Muscle layer of duodenum (tissue), 2 donors: ENCODE results near the gene PAPOLG.
"Not testable (repeated sequence)": the region's sequence is repeated elsewhere in the genome, so short reads cannot be mapped to it uniquely, and the experiment has no call there.

Experiments used
- H3K27ac ChIP-seq: one replicate; pipeline ENCODE4 v1.7.0; 2013; ENCODE audit warnings: mild to moderate bottlenecking, low read length
- H3K27me3 ChIP-seq: one replicate; pipeline ENCODE4 v1.7.0; 2013; ENCODE audit warnings: low read depth, mild to moderate bottlenecking, control low read depth, low read length
- H3K36me3 ChIP-seq, 2 donors: one replicate each; pipeline ENCODE4 v1.7.0; 2013; ENCODE audit warnings: low read length in 2 of 2, control low read depth in 1 of 2, mild to moderate bottlenecking in 1 of 2; ENCODE audit not compliant: insufficient read depth in 2 of 2, control insufficient read depth in 1 of 2
- H3K4me1 ChIP-seq, 2 donors: one replicate each; pipeline ENCODE4 v1.7.0; 2013; ENCODE audit warnings: low read length in 2 of 2, mild to moderate bottlenecking in 2 of 2, control low read depth in 1 of 2, moderate library complexity in 1 of 2; ENCODE audit not compliant: insufficient read depth in 2 of 2, control insufficient read depth in 1 of 2
- H3K4me3 ChIP-seq, 2 donors: one replicate each; pipeline ENCODE4 v1.7.0; 2013; ENCODE audit warnings: low read length in 2 of 2, low read depth in 1 of 2, mild to moderate bottlenecking in 1 of 2
- H3K9me3 ChIP-seq, 2 donors: one replicate each; pipeline ENCODE4 v1.7.0; 2013; ENCODE audit warnings: low read length in 2 of 2, control low read depth in 1 of 2, mild to moderate bottlenecking in 1 of 2; ENCODE audit not compliant: control insufficient read depth in 1 of 2
- donor health status: healthy.

The PAPOLG gene

DNA sequence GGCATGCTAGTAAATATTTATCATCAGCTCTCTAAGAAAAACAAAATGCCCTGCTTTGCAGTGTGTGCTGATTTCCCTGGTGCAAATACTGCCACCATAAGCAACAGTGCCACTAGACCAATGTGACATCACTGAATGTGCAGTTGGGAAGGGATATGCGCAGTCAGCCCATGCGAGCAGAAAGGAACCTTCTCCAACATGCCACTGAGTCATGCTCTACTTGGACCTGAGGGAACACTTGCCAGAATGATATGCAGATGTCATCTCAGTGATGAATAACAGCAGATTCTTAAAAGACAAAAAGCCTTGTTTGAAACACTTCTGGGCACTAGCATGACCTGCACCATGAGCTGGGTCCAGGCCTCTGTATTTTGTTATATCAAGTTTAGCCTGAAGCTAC is 70.0 kb downstream of the PAPOLG start:
- H3K27ac ChIP-seq: no peak overlapping the region
- H3K4me3 ChIP-seq: no peak overlapping the region
- no peaks in the 10 kb centered on the region for H3K4me1 ChIP-seq
- H3K36me3 ChIP-seq: no peaks in the 10 kb centered on the region
- H3K9me3 ChIP-seq: no peaks in the 10 kb centered on the region
- H3K27me3 ChIP-seq: no peaks in the 10 kb centered on the region

GRCh38 chr2:60826860-60827259 is 70.8 kb downstream of the PAPOLG start:
- H3K27me3 ChIP-seq, H3K4me3 ChIP-seq, H3K4me1 ChIP-seq: not testable (repeated sequence)

GRCh38 chr2:60827369-60827768 is 71.3 kb downstream of the PAPOLG start:
- H3K27ac ChIP-seq: no peak overlapping the region

More at GRCh38 chr2:60826860-60827259, 70.8 kb downstream of the PAPOLG start:
- not testable (repeated sequence) for H3K27ac ChIP-seq, H3K36me3 ChIP-seq, H3K9me3 ChIP-seq

GRCh38 chr2:60830991-60831390 is 74.9 kb downstream of the PAPOLG start:
- H3K4me3 ChIP-seq: no peak overlapping the region
- no peaks in the 10 kb centered on the region for H3K4me1 ChIP-seq
- no peaks in the 10 kb centered on the region for H3K9me3 ChIP-seq
- H3K27ac ChIP-seq: no peak overlapping the region
- no peaks in the 10 kb centered on the region for H3K27me3 ChIP-seq
- H3K36me3 ChIP-seq: no peaks in the 10 kb centered on the region

More at GRCh38 chr2:60827369-60827768, 71.3 kb downstream of the PAPOLG start:
- no peaks in the 10 kb centered on the region for H3K9me3 ChIP-seq
- no peaks in the 10 kb centered on the region for H3K27me3 ChIP-seq
- H3K36me3 ChIP-seq: no peaks in the 10 kb centered on the region
- H3K4me3 ChIP-seq: no peak overlapping the region
- no peaks in the 10 kb centered on the region for H3K4me1 ChIP-seq

- H3K36me3 ChIP-seq: no peaks in the 10 kb centered on the region
- H3K4me1 ChIP-seq: no peaks in the 10 kb centered on the region
- no peaks in the 10 kb centered on the region for H3K9me3 ChIP-seq
- H3K27ac ChIP-seq: no peak overlapping the region
- no peak overlapping the region for H3K4me3 ChIP-seq
- no peaks in the 10 kb centered on the region for H3K27me3 ChIP-seq
Observed at GRCh38 chr2:60831921-60832320, 75.9 kb downstream of the PAPOLG start.

DNA sequence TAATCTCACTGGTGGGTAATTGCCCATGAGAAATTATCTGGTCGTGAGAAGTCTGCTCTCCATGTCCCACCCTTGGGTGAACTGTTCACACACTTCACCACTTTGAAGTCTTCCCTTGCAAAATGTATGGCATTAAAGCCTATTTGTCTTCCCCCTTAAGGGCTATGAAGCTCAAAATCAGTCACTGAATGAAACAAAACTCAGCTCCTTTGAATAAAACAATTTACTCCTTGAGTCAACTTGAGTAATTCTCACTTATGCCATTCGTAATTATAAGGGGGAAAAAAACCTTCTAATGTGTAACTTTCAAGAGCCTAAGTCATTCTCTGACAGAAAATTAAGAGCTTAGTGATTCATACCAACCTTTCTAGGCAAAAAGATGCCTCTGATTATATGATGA is 76.6 kb downstream of the PAPOLG start:
- H3K4me3 ChIP-seq: no peak overlapping the region

DNA sequence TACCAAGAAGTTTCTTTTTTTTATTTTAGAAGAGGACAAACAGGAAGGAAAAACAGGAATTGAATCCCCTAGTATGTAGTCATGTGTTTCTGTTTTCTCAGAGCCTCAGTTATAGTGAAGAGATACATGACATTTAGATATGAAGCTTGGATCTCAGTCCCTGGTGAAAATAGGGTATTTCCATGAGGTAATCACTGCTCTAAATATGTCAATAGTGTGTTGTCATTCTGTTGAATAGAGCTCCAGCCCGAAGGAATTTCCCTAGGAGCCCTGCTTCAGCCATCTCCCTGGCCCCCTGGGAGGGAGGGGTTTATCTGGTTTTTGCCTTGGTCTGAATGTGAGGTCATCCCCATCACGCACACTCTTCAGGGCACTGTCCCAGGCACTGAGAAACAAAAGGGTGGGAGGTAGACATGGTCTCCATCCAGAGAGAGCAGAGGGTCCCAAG is 78.2 kb downstream of the PAPOLG start:
- no peak overlapping the region for H3K27ac ChIP-seq
- no peaks in the 10 kb centered on the region for H3K9me3 ChIP-seq
- H3K36me3 ChIP-seq: no peaks in the 10 kb centered on the region
- H3K4me1 ChIP-seq: no peaks in the 10 kb centered on the region
- no peaks in the 10 kb centered on the region for H3K27me3 ChIP-seq
- H3K4me3 ChIP-seq: no peak overlapping the region

More for the DNA sequence above, 76.6 kb downstream of the PAPOLG start:
- no peaks in the 10 kb centered on the region for H3K27me3 ChIP-seq
- H3K27ac ChIP-seq: no peak overlapping the region
- H3K4me1 ChIP-seq: no peaks in the 10 kb centered on the region
- no peaks in the 10 kb centered on the region for H3K9me3 ChIP-seq
- H3K36me3 ChIP-seq: no peaks in the 10 kb centered on the region

DNA sequence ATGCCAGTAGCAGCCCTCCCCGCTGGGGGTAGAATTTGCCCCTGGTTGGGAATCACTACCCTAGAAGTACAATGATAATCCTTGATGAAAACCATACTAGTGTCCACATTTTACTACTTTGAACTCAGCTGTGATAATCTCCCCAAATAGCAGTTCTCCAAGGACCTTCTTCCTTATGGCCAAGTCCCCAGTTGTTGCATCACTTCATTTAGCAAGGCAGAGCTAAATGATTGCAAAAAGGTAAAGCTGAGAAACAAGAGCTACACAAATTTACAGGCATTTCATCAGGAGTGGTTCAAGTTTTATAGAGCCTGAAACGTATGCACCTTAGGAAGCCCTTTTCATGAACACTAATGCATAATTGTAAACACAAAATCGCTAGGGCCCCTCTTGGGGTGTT is 80.4 kb downstream of the PAPOLG start:
- Histone ChIP-seq H3K9me3 (no peaks in the 10 kb centered on the region), H3K36me3 (no peaks in the 10 kb centered on the region), H3K27me3 (no peaks in the 10 kb centered on the region), H3K4me3 (no peak overlapping the region), H3K27ac (no peak overlapping the region), H3K4me1 (no peaks in the 10 kb centered on the region)

DNA sequence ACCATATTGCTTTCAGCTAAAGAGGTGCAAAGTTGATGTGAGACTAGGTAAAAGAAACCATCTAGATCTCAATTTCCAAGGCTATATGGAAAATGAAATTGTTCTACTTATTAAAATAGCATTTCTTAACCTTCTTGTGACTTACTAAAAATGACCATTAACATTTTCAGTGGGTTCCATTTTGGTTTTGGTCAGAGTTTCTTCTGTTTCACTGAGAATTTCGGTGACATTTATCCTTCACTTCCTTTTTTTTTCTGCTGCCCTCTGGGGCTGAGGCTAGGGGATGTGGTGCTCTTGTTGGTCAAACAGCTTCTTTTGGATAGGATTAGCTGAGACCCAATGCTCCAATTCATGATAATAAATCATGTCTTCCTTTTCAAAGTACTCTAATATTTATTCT is 81.1 kb downstream of the PAPOLG start:
- no peaks in the 10 kb centered on the region for H3K27me3 ChIP-seq
- no peak overlapping the region for H3K4me3 ChIP-seq
- no peaks in the 10 kb centered on the region for H3K9me3 ChIP-seq
- H3K36me3 ChIP-seq: no peaks in the 10 kb centered on the region
- H3K4me1 ChIP-seq: no peaks in the 10 kb centered on the region
- no peak overlapping the region for H3K27ac ChIP-seq

- Histone ChIP-seq H3K36me3 (no peaks in the 10 kb centered on the region), H3K27ac (no peak overlapping the region), H3K4me3 (no peak overlapping the region), H3K27me3 (no peaks in the 10 kb centered on the region), H3K4me1 (no peaks in the 10 kb centered on the region), H3K9me3 (no peaks in the 10 kb centered on the region)
Observed at GRCh38 chr2:60838481-60838880, 82.4 kb downstream of the PAPOLG start.

- Histone ChIP-seq H3K4me1 (no peaks in the 10 kb centered on the region), H3K27me3 (no peaks in the 10 kb centered on the region), H3K36me3 (no peaks in the 10 kb centered on the region), H3K4me3 (no peak overlapping the region), H3K27ac (no peak overlapping the region), H3K9me3 (no peaks in the 10 kb centered on the region)
Observed at GRCh38 chr2:60839126-60839813, 83.2 kb downstream of the PAPOLG start.

DNA sequence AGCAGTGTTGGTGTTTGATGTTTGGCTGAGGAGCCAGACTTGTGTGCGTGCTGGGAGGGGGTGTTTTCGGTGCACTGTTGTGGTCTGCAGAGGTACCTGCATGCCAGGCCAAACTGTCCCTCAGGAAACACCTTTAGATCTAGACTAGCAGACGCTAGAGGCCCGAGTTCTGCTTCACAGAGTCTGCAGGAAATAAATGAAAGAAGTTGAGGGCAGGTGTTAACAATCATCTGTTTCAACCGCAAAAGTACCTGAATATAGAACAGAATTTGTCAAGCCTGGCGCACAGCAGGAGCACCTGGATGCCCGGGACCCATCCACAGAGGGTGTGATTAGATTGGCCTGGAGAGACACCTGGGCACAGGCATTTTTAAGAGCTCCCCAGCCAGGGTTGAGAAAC is 84.8 kb downstream of the PAPOLG start:
- Histone ChIP-seq H3K27ac (no peak overlapping the region), H3K4me1 (no peaks in the 10 kb centered on the region), H3K4me3 (no peak overlapping the region), H3K36me3 (no peaks in the 10 kb centered on the region), H3K9me3 (no peaks in the 10 kb centered on the region), H3K27me3 (no peaks in the 10 kb centered on the region)
